Sigmoid colon (tissue), 7 donors: ENCODE results near the gene MDP1. TPM values are rescaled to one million over a fixed set of nuclear protein-coding genes. Genes with fewer than 3 reads are reported as not detected.
"Not testable (repeated sequence)": the region's sequence is repeated elsewhere in the genome, so short reads cannot be mapped to it uniquely, and the experiment has no call there.

Source experiments
- DNase-seq: peaks from one replicate; pipeline ENCODE4 v3.0.0-alpha.2; 2019
- H3K27ac ChIP-seq, 4 donors: fragments of 200-600 bp; sonication (generic); one replicate each; pipeline ENCODE4 v1.5.1; 2016 to 2019; ENCODE audit warnings: mild to moderate bottlenecking in 1 of 4
- H3K27me3 ChIP-seq, 3 donors: fragments of 200-600 bp; sonication (generic); one replicate each; pipeline ENCODE4 v1.5.1; 2019; ENCODE audit warnings: mild to moderate bottlenecking in 1 of 3
- H3K36me3 ChIP-seq, 4 donors: fragments of 200-600 bp; sonication (generic); one replicate each; pipeline ENCODE4 v1.5.1; 2016 to 2019
- H3K4me1 ChIP-seq, 4 donors: fragments of 200-600 bp; sonication (generic); one replicate each; pipeline ENCODE4 v1.5.1; 2017 to 2019
- H3K4me3 ChIP-seq, 4 donors: fragments of 200-600 bp; sonication (generic); one replicate each; pipeline ENCODE4 v1.5.1; 2017 to 2019; ENCODE audit warnings: mild to moderate bottlenecking in 2 of 4, moderate library complexity in 1 of 4
- H3K9me3 ChIP-seq, 4 donors: fragments of 200-600 bp in 3 of 4; sonication (generic) in 3 of 4; one replicate each; pipeline versions ENCODE4 v1.5.1 to v1.6.1; 2013 to 2019
- CTCF ChIP-seq, 4 experiments: fragments of 450-650 bp in 3 of 4; fragments of 200-600 bp in 1 of 4; IDR thresholded peaks; one replicate each; pipeline ENCODE4 v1.5.1; 2016 to 2019; ENCODE audit warnings: antibody characterized with exemption in 4 of 4, mild to moderate bottlenecking in 3 of 4, moderate library complexity in 2 of 4
- EP300 ChIP-seq, 4 donors: sonication (generic); formaldehyde crosslinking; IDR thresholded peaks; one replicate each; pipeline ENCODE4 v1.6.1; 2017; ENCODE audit warnings: antibody characterized with exemption in 4 of 4
- POLR2A ChIP-seq, 2 donors: fragments of 450-650 bp; IDR thresholded peaks; one replicate each; pipeline ENCODE4 v1.6.1; 2016; ENCODE audit warnings: antibody characterized with exemption in 2 of 2, mild to moderate bottlenecking in 2 of 2, moderate library complexity in 2 of 2
- POLR2AphosphoS5 ChIP-seq, 4 donors: sonication (generic); formaldehyde crosslinking; IDR thresholded peaks; one replicate each; pipeline ENCODE4 v1.6.1; 2017; ENCODE audit warnings: antibody characterized with exemption in 4 of 4
- WGBS, 2 donors: extraction: QIAGEN DNeasy Blood & Tissue Kit; methylation state at CpG; one replicate each; pipeline ENCODE4 v1.1.7; 2013; 5-methylcytosine and 5-hydroxymethylcytosine counted together
- intact Hi-C: fragments of 100-400 bp; cut with DNase I; formaldehyde crosslinking; loops from one replicate; pipeline ENCODE4 v1.15.1; 2023
- polyA plus RNA-seq, 3 donors: library from polyadenylated mRNA; stranded (reverse); fragments of 200-250 nt; gene quantifications; one replicate each; pipeline ENCODE4 v1.2.3, GENCODE V29; 2013
- total RNA-seq, 4 donors: library from RNA; depleted of rRNA; stranded (reverse); fragments of >200 nt; gene quantifications; one replicate each; pipeline ENCODE4 v1.1.0, GENCODE V29; 2016
- donor health status: healthy with polysubstance abuse.
- donor health status: Bipolar disorder and iron deficiency.
- donor health status: healthy.

The MDP1 gene
- total and polyA plus RNA-seq, 7 donors = 15.1 to 34.2 (median 28.8) TPM

- WGBS, 2 donors = 85 to 94% methylated on average over 4 of the region's 4 CpGs
- H3K4me3 ChIP-seq = no peak overlapping the region
- peaks cover 0 to 20% (median 16%) of the 10 kb centered on the region in 4 donors for H3K4me1 ChIP-seq
- intact Hi-C loops = no loop called here
- TF ChIP-seq POLR2A (IDR thresholded peaks at IDR 0.05) (no peak), EP300 (IDR thresholded peaks at IDR 0.05) (no peak), CTCF (IDR thresholded peaks at IDR 0.05) (no peak), POLR2AphosphoS5 (IDR thresholded peaks at IDR 0.05) (no peak)
- peaks cover 0 to 8% (median 3%) of the 10 kb centered on the region in 4 donors for H3K36me3 ChIP-seq
- no peak for DNase-seq
- H3K27ac ChIP-seq = no peak overlapping the region
- no peaks in the 10 kb centered on the region for H3K27me3 ChIP-seq
- H3K9me3 ChIP-seq = no peaks in the 10 kb centered on the region
Observed at GRCh38 chr14:24219080-24219479, 3.2 kb upstream of the MDP1 start.

- peaks cover 0 to 33% (median 31%) of the 10 kb centered on the region in 4 donors for H3K4me1 ChIP-seq
- WGBS, 2 donors = 91 to 100% methylated on average over 1 of the region's 1 CpG
- intact Hi-C loops = not testable (repeated sequence)
Observed at GRCh38 chr14:24216876-24217275, 1.0 kb upstream of the MDP1 start.

GRCh38 chr14:24216345-24216699 is 456 bp upstream of the MDP1 start:
- TF ChIP-seq POLR2A (IDR thresholded peaks at IDR 0.05) = no peak
- TF ChIP-seq CTCF (IDR thresholded peaks at IDR 0.05) = no peak
- TF ChIP-seq EP300 (IDR thresholded peaks at IDR 0.05) = no peak
- no peak for TF ChIP-seq POLR2AphosphoS5 (IDR thresholded peaks at IDR 0.05)
- H3K27me3 ChIP-seq = no peaks in the 10 kb centered on the region
- H3K27ac ChIP-seq = peak overlapping the region; percentile 91 to 97 (median 92)
- H3K4me3 ChIP-seq = peak overlapping the region; percentile 63 to 77 (median 70)
- no peaks in the 10 kb centered on the region for H3K9me3 ChIP-seq
- intact Hi-C loops = no loop called here
- H3K4me1 ChIP-seq = peaks cover 0 to 39% (median 33%) of the 10 kb centered on the region in 4 donors
- DNase-seq = no peak
- peaks cover 0 to 12% (median 3%) of the 10 kb centered on the region in 4 donors for H3K36me3 ChIP-seq
- WGBS, 2 donors = 84 to 92% methylated on average over 2 of the region's 2 CpGs

More at GRCh38 chr14:24216876-24217275, 1.0 kb upstream of the MDP1 start:
- DNase-seq, H3K27me3 ChIP-seq, H3K36me3 ChIP-seq, H3K4me3 ChIP-seq, H3K9me3 ChIP-seq: not testable (repeated sequence)
- H3K27ac ChIP-seq = peak overlapping the region in 1 of 4 donors; percentile 92

GRCh38 chr14:24213866-24214662 is 1.8 kb downstream of the MDP1 start:
- Histone ChIP-seq H3K9me3 (no peaks in the 10 kb centered on the region), H3K36me3 (peaks cover 5 to 34% (median 13%) of the 10 kb centered on the region in 4 donors), H3K27ac (peak overlapping the region; percentile 91 to 97 (median 92)), H3K27me3 (no peaks in the 10 kb centered on the region), H3K4me1 (peaks cover 0 to 45% (median 34%) of the 10 kb centered on the region in 4 donors), H3K4me3 (peak overlapping the region in 3 of 4 donors; percentile 67 to 73 (median 71))
- intact Hi-C loops = loop anchor here (2.0 kb wide), 1 partner anchor 19 kb away; the partner anchor contains the start of gene TM9SF1
- peak; percentile 2 for DNase-seq
- WGBS, 2 donors = 91 to 94% methylated on average over 7 of the region's 7 CpGs
- TF ChIP-seq CTCF (IDR thresholded peaks at IDR 0.05) = no peak
- TF ChIP-seq EP300 (IDR thresholded peaks at IDR 0.05) = no peak
- TF ChIP-seq POLR2AphosphoS5 (IDR thresholded peaks at IDR 0.05) = no peak
- TF ChIP-seq POLR2A (IDR thresholded peaks at IDR 0.05) = no peak
